ENCODE data around the gene HECTD2.

- TF ChIP-seq EZH2phosphoT487 (IDR thresholded peaks at IDR 0.05; ENCODE audit: borderline replicate concordance, low read length) (no peak), CTCF (IDR thresholded peaks at IDR 0.05; ENCODE audit: low read depth, low read length, poor library complexity, severe bottlenecking) (no peak)
These were observed 83.2 kb downstream of the HECTD2 start for GRCh38 chr10:91493313-91493712.
